Hematopoietic multipotent progenitor cell treated with erythropoietin and hydrocortisone succinate and interleukin-3 and kit ligand, for 4 days (in vitro differentiated cells): ENCODE results near the gene ADA.

Experiments
- DNase-seq: peaks from one replicate; pipeline ENCODE4 v3.0.0-alpha.2; 2015

The ADA gene

DNA sequence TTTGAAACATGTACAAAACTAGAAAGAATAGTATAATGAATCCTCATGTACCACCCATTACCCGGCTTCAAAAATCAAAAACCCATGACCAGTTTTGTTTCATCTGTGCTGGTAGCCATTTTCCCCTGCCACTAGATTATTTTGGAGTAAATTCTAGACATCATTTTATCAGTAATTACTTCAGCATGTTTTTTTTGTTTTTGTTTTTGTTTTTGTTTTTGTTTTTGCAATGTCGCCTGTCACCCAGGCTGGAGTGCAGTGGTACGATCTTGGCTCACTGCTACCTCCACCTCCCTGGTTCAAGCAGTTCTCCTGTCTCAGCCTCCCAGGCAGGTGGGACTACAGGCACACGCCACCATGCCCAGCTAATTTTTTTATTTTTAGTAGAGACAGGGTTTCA, 77.1 kb downstream of the ADA start:
- DNase-seq, result no peak

DNA sequence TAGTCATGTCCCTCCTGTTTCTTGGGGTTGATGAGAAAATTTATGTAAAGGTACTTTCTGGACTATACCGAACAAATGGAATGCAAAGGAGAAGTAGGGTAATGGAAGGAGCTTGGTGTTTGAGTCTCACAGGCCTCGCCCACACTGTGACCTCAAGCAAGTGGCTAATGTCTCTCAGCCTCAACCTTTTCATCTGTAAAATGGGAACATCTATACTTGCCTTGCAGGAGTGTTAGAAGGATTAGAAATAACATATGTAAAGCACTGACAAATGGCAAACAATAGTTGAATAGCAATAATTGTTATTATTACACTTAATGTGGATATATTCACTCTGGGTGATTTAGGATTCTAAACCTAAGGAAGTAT, 78.0 kb downstream of the ADA start:
- peak; percentile 36 for DNase-seq

DNA sequence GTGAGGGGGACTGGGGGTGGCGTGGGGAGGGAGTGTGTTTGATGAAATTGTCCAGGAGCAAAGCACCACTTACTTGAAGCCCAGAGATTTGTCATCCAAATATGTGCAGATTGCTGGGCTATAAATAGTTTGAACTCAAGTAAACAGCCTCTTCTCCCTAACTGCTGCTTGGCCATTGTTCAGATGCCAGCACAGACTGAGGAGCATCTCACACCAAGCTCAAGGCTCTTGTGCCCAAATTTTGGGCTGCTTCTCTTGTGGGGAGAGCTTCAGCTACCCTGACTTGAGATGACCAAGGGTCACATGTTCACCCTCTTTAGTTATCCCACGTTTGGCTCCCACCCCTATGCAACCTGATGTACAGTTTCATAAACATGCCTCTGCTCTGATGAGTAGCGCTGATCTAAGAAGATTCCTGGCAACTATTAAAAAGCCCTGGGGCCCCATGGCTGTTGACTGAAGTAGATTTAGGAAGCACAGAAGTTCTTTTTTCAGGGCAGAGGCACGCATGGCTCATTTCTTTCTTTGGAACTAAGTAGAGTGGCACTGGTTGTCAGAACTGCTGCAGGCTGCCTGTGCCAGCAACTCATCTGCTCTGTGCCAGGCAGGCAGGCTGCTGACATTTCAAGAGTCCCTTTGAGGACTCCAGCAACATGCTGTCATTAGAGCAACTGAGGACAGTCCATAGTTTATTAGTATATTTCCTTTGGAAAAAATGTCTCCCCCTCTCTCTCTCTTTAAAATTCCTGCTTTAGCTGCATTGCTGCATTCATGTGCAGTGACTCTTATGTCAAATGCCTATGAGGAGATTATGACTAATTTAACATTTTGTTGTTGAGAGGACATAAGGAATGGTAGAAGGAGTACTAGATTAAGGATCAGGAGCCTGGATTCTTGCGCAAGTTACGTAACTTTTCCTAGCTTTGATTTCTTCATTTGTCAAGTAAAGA, 78.7 kb downstream of the ADA start:
- peak; percentile 39 for DNase-seq

DNA sequence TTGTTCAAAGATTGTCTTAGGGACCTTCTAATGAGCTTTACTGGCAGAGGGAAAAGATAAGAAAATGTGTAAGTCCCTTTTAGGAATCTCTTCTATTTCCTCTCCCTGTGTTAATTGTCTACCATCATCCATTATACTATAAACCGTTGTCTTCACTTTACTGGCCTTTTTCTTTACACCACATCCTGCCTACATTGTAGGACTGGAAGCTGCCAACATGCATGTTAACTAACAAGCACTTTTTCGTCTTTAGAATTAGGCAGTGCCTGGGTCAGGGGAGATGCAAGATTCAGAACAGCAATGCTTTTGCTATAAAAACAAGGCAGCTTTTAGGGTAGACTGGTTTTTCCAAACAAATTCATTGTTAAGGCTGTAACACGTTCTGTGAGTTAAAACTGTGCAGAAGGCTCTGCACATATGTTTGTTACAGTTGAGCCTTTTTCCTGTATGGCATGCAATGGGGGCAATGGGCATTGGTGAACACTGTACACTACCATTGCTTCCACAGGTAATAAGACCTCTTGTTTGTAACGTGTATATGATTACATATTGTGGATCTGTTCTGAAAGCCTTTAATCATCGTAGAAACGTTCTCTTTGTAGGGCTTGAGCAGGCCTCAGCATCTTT, 80.0 kb downstream of the ADA start:
- no peak for DNase-seq

DNA sequence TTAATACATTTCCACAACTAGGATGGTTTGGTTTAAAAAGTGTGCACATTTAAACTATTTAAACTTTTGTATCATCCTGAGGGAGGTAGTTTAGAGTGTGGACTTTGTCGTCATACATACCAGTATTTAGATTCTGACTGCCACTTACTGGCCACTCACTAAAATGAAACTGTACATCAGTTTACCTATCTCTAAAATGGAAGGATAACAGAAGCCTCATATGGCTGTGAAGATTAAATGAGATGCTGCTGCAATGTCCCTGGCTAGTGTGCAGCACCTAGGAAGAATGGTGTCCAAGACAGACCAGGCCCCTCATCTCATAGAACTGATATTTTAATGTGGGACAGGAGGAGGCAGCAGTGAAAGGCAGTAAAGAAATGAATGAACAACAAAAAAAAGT, 81.1 kb downstream of the ADA start:
- no peak for DNase-seq
